ENCODE data around the gene MRPL36.

GRCh38 chr5:1752881-1753280, 46.8 kb downstream of the MRPL36 start:
- TF ChIP-seq CTCF (conservative IDR thresholded peaks at IDR 0.05; ENCODE audit: low read depth, low read length) (no peak), RFX5 (IDR thresholded peaks at IDR 0.05; ENCODE audit: low read depth, low read length) (no peak), POLR2A (IDR thresholded peaks at IDR 0.05; ENCODE audit: low read depth, low read length) (no peak), RAD21 (IDR thresholded peaks at IDR 0.05; ENCODE audit: low read length) (no peak), BHLHE40 (IDR thresholded peaks at IDR 0.05; ENCODE audit: low read depth, low read length) (no peak), CEBPB (IDR thresholded peaks at IDR 0.05; ENCODE audit: low read depth, low read length) (no peak), FOS (IDR thresholded peaks at IDR 0.05; ENCODE audit: low read depth, low read length) (no peak), SMC3 (IDR thresholded peaks at IDR 0.05; ENCODE audit: low read depth, low read length) (no peak), MAFK (IDR thresholded peaks at IDR 0.05; ENCODE audit: low read depth, low read length) (no peak), MAZ (IDR thresholded peaks at IDR 0.05; ENCODE audit: borderline replicate concordance, low read depth, low read length) (no peak), RCOR1 (IDR thresholded peaks at IDR 0.05; ENCODE audit: insufficient replicate concordance, low read length) (no peak), USF2 (IDR thresholded peaks at IDR 0.05; ENCODE audit: low read depth, low read length) (no peak), MXI1 (IDR thresholded peaks at IDR 0.05; ENCODE audit: borderline replicate concordance, low read depth, low read length) (no peak)

Measured in IMR-90 (cell line).